Psoas muscle (tissue), 8 donors: Measurements from ENCODE around the gene TMEM82. TPM values are rescaled to one million over a fixed set of nuclear protein-coding genes. Genes with fewer than 3 reads are reported as not detected.

Experiments
- ATAC-seq, 4 donors: fragments of 200-7000 bp; cut with Tn5 transposase; one replicate each; pipeline ENCODE4 v1.9.1; 2020; ENCODE audit warnings: moderate library complexity in 3 of 4, mild to moderate bottlenecking in 2 of 4
- DNase-seq, 2 donors: peaks; one replicate each; pipeline ENCODE4 v3.0.0-alpha.2; 2020
- H3K27ac ChIP-seq: fragments of 200-600 bp; one replicate; pipeline ENCODE4 v1.8.0; 2022
- H3K27me3 ChIP-seq, 3 donors: fragments of 200-600 bp in 1 of 3; one replicate each; pipeline versions ENCODE4 v1.6.1 to v1.8.0; 2013 to 2022; ENCODE audit warnings: low read length in 2 of 3, mild to moderate bottlenecking in 2 of 3, moderate library complexity in 1 of 3; ENCODE audit not compliant: insufficient read depth in 3 of 3
- H3K36me3 ChIP-seq, 2 donors: fragments of 200-600 bp in 1 of 2; one replicate each; pipeline versions ENCODE4 v1.6.1 to v1.8.0; 2013 to 2022; ENCODE audit warnings: low read depth in 1 of 2, mild to moderate bottlenecking in 1 of 2, moderate library complexity in 1 of 2; ENCODE audit not compliant: insufficient read depth in 1 of 2
- H3K4me1 ChIP-seq: fragments of 200-600 bp; one replicate; pipeline ENCODE4 v1.8.0; 2022
- H3K4me3 ChIP-seq: fragments of 200-600 bp; one replicate; pipeline ENCODE4 v1.8.0; 2022; ENCODE audit warnings: mild to moderate bottlenecking
- H3K9me3 ChIP-seq: fragments of 200-600 bp; one replicate; pipeline ENCODE4 v1.8.0; 2022
- WGBS, 3 donors: extraction: QIAGEN DNeasy Blood & Tissue Kit; methylation state at CpG; one replicate each; pipeline versions ENCODE4 v1.1.6 to v1.1.7; 2013; 5-methylcytosine and 5-hydroxymethylcytosine counted together
- intact Hi-C, 2 donors: fragments of 100-400 bp; cut with DNase I; formaldehyde crosslinking; loops; one replicate each; pipeline versions ENCODE4 v1.11.0 to v1.14.2; 2022
- polyA plus RNA-seq, 3 donors: library from polyadenylated mRNA; stranded (reverse); fragments of 200-250 nt; gene quantifications; one replicate each; pipeline ENCODE4 v1.2.3, GENCODE V29; 2013
- total RNA-seq, 4 donors: library from RNA; stranded (reverse); fragmentation: NEBNext Ultra II Directional in 2 of 4; extraction: Animal tissue kit (Norgen Biotek cat#: 25700) in 2 of 4; gene quantifications; one replicate each; pipeline versions ENCODE4 v1.2.1 to v1.2.4, GENCODE V29; 2021 to 2023
- TF ChIP-seq, protein P1 (sequence below): fragments of 200-600 bp; IDR thresholded peaks from one replicate; pipeline ENCODE4 v1.8.0; 2022; ENCODE audit warnings: antibody characterized with exemption
- donor health status: healthy with polysubstance abuse.
- donor health status: DM: no; HTN: no; CAD: no; lungs with moderate emphysema.
- donor health status: Bipolar disorder and iron deficiency.
- donor health status: healthy.
- donor health status: DM: yes; HTN: yes; CAD: no.
- donor health status: DM: no; HTN: no; CAD: no.
- donor health status: DM: no; HTN: no; CAD: no.
- donor health status: DM: yes; HTN: yes; CAD: no.

The TMEM82 gene
- total and polyA plus RNA-seq, 7 donors: not detected

DNA sequence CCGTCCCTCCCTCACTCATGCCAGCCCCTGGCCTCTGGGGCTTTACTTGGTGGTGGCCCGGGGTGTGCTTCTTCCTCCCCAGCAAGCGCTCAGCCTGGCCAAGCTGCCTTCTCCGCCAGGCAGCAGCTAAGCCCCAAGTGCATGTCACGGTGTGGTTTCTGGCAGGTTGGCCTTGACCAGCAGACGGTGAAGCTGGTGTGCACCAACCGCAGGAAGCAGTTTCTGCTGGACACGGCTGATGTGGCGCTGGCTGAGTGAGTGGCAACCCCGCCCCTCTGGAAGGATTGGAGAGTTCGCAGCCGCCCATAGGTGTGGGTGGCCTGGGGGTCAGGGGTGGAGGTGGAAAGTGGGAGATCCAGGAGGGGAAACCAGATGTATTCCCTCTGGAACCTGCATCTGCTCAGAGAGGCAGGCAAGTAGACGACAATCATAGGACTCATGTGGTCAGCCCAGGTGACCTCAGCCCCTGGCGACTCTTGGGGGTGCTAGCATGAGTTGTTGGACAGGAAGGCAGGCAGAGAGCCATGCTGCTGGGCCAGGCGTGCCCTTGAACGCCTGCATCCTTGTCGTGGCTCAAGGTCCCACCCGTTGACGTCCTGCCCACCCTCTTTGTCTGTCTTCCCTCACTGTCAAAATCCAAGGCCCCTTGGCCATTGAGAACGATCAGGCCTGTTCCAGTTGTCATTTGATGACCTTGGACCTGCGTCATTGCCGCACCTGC, 13.2 kb upstream of the TMEM82 start:
- ATAC-seq (no peak), DNase-seq (peak in 1 of 2 donors; percentile 46)
- Histone ChIP-seq H3K36me3 (peaks cover 3 to 98% of the 10 kb centered on the region in 2 donors), H3K4me1 (peaks cover 27% of the 10 kb centered on the region), H3K4me3 (no peak overlapping the region), H3K9me3 (no peaks in the 10 kb centered on the region), H3K27me3 (no peaks in the 10 kb centered on the region), H3K27ac (peak overlapping the region; percentile 77)
- 77 to 82% (median 81%) methylated on average over 22 of the region's 22 CpGs for WGBS, 3 donors
- intact Hi-C loops: no loop called here
- TF ChIP-seq, protein P1, sequence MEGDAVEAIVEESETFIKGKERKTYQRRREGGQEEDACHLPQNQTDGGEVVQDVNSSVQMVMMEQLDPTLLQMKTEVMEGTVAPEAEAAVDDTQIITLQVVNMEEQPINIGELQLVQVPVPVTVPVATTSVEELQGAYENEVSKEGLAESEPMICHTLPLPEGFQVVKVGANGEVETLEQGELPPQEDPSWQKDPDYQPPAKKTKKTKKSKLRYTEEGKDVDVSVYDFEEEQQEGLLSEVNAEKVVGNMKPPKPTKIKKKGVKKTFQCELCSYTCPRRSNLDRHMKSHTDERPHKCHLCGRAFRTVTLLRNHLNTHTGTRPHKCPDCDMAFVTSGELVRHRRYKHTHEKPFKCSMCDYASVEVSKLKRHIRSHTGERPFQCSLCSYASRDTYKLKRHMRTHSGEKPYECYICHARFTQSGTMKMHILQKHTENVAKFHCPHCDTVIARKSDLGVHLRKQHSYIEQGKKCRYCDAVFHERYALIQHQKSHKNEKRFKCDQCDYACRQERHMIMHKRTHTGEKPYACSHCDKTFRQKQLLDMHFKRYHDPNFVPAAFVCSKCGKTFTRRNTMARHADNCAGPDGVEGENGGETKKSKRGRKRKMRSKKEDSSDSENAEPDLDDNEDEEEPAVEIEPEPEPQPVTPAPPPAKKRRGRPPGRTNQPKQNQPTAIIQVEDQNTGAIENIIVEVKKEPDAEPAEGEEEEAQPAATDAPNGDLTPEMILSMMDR: no peak

DNA sequence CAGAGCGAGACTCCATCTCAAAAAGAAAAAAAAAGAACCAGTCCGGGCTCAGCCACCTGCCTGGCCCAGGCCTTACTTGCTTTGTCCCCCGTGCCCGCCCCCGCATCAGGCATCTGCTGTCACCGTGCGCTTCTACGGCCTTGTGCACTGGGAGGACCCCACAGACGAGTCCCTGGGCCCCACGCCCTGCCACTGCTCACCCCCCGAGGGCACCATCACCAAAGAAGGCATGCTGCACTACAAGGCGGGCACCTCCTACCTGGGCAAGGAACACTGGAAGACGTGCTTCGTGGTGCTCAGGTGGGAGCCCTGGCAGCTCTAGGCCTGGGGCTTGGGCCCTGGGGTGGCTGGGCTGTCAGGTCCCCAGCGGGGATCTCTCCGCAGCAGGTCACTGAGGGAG, 11.9 kb upstream of the TMEM82 start:
- 93 to 94% (median 94%) methylated on average over 15 to 16 of the region's 16 CpGs for WGBS, 3 donors
- H3K27me3 ChIP-seq: no peaks in the 10 kb centered on the region
- peaks cover 27% of the 10 kb centered on the region for H3K4me1 ChIP-seq
- TF ChIP-seq, protein P1: no peak
- H3K4me3 ChIP-seq: no peak overlapping the region
- ATAC-seq (no peak), DNase-seq (peak in 1 of 2 donors; percentile 49)
- intact Hi-C loops: no loop called here
- H3K27ac ChIP-seq: no peak overlapping the region
- no peaks in the 10 kb centered on the region for H3K9me3 ChIP-seq
- peaks cover 3 to 92% of the 10 kb centered on the region in 2 donors for H3K36me3 ChIP-seq

DNA sequence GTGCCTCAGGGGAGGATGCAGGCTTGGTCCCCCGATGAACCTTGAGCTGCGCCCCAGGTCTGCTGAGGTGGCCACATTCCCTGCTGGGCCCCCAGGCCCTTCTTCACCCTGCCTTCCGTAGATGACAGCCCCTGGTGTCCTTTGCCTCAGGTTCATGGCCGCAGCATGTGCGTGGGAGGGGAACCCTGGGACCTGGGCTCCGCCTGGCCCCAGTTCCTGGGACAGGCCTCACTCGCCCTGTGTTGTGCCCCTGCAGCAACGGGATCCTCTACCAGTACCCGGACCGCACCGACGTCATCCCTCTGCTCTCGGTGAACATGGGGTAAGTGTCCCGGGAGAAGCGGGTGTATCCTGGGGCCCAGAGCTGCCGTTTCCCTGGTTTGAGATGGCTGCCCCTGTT, 11.4 kb upstream of the TMEM82 start:
- H3K27me3 ChIP-seq: no peaks in the 10 kb centered on the region
- no peaks in the 10 kb centered on the region for H3K9me3 ChIP-seq
- ATAC-seq (no peak), DNase-seq (no peak)
- H3K4me3 ChIP-seq: no peak overlapping the region
- 89 to 91% (median 91%) methylated on average over 16 of the region's 16 CpGs for WGBS, 3 donors
- TF ChIP-seq, protein P1: no peak
- H3K4me1 ChIP-seq: peaks cover 31% of the 10 kb centered on the region
- intact Hi-C loops: no loop called here
- no peak overlapping the region for H3K27ac ChIP-seq
- H3K36me3 ChIP-seq: peaks cover 3 to 87% of the 10 kb centered on the region in 2 donors

DNA sequence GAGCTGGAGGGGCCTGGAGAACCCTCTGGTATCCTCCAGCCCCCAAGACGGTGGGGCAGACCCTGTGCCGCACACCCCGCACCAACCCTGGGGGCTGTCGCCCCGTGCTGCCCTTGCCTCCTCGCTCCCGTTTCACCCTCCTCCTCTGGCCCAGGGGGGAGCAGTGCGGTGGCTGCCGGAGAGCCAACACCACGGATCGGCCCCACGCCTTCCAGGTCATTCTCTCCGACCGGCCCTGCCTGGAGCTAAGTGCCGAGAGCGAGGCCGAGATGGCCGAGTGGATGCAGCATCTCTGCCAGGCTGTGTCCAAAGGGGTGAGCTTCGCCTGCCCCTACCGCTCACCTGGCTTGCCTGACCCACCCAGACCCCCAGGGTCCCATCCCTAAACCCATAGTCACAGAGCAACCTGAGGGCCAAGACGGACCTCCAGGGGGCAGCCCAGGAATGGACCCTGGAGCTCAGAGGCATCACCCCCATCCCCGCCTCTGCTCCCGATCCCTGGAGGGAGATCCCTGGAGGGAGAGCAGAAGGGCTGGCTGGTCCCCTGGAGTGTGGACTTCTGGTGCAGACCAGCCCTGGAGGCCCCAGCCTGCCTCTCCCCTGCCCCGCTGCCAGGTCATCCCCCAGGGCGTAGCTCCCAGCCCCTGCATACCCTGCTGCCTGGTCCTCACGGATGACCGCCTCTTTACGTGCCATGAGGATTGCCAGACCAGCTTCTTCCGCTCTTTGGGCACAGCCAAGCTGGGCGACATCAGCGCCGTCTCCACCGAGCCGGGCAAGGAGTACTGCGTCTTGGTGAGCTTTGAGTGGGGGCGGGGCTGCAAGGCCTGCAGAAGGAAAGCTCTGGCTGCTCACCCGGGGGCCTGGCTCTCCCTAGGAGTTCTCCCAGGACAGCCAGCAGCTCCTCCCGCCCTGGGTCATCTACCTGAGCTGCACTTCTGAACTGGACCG, 10.3 kb upstream of the TMEM82 start:
- no peak for ATAC-seq
- H3K27me3 ChIP-seq: no peaks in the 10 kb centered on the region
- H3K4me3 ChIP-seq: no peak overlapping the region
- peak in 1 of 2 donors; percentile 46 for DNase-seq
- TF ChIP-seq, protein P1: no peak
- no peak overlapping the region for H3K27ac ChIP-seq
- peaks cover 33% of the 10 kb centered on the region for H3K4me1 ChIP-seq
- H3K36me3 ChIP-seq: peaks cover 3 to 76% of the 10 kb centered on the region in 2 donors
- H3K9me3 ChIP-seq: no peaks in the 10 kb centered on the region
- 90 to 92% (median 91%) methylated on average over 36 to 39 of the region's 39 CpGs for WGBS, 3 donors
- intact Hi-C loops: no loop called here
